ENCODE results near the gene CCDC12. TPM values are rescaled to one million over a fixed set of nuclear protein-coding genes. Genes with fewer than 3 reads are reported as not detected.

Gene CCDC12
- total RNA-seq, 1 donor from 2014 or later: 71.5 TPM

- intact Hi-C loops (cut with micrococcal nuclease): no loop called here
Observed at GRCh38 chr3:47008234-47008796, 31.8 kb upstream of the CCDC12 start.

DNA sequence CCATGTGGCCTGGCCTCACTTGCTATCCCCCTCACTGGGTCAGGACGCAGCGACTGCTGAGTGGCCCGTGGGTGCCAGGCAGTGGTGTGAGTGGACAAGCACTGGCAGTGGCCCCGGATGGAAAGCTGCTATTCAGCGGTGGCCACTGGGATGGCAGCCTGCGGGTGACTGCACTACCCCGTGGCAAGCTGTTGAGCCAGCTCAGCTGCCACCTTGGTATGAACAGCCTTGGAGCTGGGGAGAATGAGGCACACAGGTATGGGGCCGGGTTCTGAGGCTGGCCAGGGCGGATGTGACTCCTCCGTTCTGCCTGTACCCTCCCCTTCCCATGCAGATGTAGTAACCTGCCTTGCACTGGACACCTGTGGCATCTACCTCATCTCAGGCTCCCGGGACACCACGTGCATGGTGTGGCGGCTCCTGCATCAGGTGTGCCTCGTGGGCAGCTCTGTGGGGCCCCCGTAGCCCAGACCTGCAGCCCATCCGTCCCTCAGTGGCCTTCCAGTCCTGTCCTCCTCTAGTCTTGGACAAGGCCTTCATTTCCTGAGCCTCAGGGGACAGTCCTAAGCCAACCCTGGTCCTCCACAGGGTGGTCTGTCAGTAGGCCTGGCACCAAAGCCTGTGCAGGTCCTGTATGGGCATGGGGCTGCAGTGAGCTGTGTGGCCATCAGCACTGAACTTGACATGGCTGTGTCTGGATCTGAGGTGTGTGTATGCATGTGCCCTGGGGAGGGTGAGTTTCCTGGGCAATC lies 31.1 kb upstream of the CCDC12 start:
- intact Hi-C loops (cut with micrococcal nuclease): no loop called here

GRCh38 chr3:47007001-47007400 lies 30.5 kb upstream of the CCDC12 start:
- intact Hi-C loops (cut with micrococcal nuclease): no loop called here

- intact Hi-C loops (cut with micrococcal nuclease): no loop called here
Observed at GRCh38 chr3:47006145-47006651, 29.7 kb upstream of the CCDC12 start.

- intact Hi-C loops (cut with micrococcal nuclease): no loop called here
Observed at GRCh38 chr3:47005212-47006144, 28.9 kb upstream of the CCDC12 start.

- intact Hi-C loops (cut with micrococcal nuclease): no loop called here
Observed at GRCh38 chr3:47004369-47005211, 28.0 kb upstream of the CCDC12 start.

- intact Hi-C loops (cut with micrococcal nuclease): no loop called here
Observed at GRCh38 chr3:47003461-47004368, 27.2 kb upstream of the CCDC12 start.

GRCh38 chr3:47003056-47003410 lies 26.5 kb upstream of the CCDC12 start:
- intact Hi-C loops (cut with micrococcal nuclease): no loop called here

DNA sequence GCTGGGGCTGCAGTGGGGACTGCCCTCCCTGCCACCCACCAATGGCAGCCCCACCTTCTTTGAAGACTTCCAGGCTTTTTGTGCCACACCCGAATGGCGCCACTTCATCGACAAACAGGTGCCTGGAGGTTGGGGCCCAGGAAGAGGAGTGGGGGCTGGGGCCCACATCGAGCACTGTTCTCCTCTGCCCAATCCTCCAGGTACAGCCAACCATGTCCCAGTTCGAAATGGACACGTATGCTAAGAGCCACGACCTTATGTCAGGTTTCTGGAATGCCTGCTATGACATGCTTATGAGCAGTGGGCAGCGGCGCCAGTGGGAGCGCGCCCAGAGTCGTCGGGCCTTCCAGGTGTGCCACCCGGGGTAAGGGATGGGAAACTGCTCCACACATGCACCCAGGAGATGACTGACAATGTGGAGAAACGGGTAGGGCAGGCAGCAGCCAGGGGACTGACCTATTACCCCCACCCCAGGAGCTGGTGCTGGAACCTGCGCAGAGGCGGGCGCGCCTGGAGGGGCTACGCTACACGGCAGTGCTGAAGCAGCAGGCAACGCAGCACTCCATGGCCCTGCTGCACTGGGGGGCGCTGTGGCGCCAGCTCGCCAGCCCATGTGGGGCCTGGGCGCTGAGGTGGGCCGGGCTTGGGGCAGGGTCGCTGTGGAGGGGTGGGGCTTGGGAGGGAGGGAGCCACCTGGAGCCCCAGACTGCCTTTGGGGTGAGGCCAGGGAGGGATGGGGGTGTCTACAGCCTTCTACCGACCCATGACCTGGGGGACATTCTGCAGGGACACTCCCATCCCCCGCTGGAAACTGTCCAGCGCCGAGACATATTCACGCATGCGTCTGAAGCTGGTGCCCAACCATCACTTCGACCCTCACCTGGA lies 25.9 kb upstream of the CCDC12 start:
- intact Hi-C loops (cut with micrococcal nuclease): no loop called here

DNA sequence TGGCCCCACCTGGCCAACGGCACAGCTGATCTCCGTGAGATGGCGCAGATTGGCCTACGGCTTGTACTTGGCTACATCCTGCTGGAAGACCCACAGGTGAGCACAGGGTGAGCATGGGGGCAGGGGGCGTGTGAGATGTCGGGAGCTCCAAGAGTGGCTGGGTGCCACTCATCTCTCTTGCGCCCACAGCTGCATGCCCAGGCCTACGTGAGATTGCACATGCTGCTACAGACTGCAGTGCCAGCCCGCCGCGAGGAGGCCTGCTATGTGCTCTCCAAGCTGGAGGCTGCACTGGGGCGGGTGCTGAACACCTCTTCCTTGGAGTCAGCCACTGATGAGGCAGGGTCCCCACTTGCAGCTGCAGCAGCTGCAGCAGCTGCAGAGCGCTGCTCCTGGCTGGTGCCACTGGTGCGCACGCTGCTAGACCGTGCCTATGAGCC lies 25.2 kb upstream of the CCDC12 start:
- intact Hi-C loops (cut with micrococcal nuclease): no loop called here

- intact Hi-C loops (cut with micrococcal nuclease): no loop called here
Observed at GRCh38 chr3:47000922-47001730, 24.6 kb upstream of the CCDC12 start.

GRCh38 chr3:47000198-47000815 lies 23.8 kb upstream of the CCDC12 start:
- intact Hi-C loops (cut with micrococcal nuclease): no loop called here

- intact Hi-C loops (cut with micrococcal nuclease): loop anchor here (5.0 kb wide), 1 partner anchor 92 kb away; no protein-coding TSS in a partner anchor
Observed at GRCh38 chr3:46999516-47000197, 23.1 kb upstream of the CCDC12 start.

DNA sequence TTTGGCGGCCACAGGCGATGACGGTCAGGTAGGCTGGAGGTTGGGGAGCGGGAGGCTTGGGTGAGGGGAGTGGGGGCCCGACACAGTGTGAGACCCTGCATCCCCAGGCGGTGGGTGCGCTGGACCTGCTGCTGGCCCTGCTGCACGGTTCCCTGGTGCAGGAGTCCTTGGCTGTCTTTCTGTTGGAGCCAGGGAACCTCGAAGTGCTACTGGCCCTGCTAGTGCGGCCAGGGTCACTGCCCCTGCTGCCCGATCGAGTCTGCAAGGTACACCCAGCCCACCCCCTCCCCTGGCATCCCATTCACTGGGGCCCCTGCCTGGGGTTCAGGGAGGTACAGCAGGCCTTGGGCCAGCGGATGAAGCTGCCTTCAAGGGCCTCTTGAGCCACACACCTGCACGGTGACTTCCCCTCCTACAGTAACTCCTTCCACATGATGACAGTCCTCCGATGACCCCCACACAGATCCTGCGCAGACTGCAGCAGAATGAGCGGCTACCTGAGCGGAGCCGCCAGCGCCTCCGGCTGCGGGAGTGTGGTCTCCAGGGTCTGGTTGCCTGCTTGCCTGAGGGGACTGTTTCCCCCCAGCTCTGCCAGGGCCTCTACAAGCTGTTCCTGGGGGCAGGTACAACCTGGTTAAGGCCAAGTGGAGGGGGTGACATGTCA lies 22.4 kb upstream of the CCDC12 start:
- intact Hi-C loops (cut with micrococcal nuclease): loop anchor here (1.0 to 5.0 kb wide), 2 partner anchors 76 to 92 kb away; no protein-coding TSS in a partner anchor

GRCh38 chr3:46998121-46998851 lies 21.7 kb upstream of the CCDC12 start:
- intact Hi-C loops (cut with micrococcal nuclease): loop anchor here (1.0 to 5.0 kb wide), 2 partner anchors 75 to 91 kb away; no protein-coding TSS in a partner anchor

Measured in T-helper 2 cell treated with Interferon-gamma antibody and Interleukin-4, amounts not matched to agents 100 ng/mL and 5 ng/mL, for 36 hours (primary cell).